Measurements from ENCODE around the gene TTPAL.

Gene TTPAL

DNA sequence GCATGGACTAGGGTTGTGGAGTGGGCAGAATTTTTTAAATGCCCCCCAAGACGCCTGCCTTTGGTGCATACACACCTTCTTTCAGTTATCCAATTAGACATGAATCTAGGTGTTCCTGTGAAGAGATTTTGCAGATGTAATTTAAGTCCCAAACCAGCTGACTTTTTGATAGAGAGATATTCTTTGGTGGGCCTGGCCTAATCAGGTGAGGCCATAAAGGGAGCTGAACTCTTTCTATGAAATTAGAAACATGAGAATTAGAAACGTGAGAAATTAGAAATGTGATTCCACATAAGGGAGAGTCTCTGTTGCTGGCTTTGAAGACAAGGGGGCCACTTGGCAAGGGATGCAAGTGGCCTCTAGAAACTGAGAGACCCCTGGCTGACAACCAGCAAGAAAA, 36.4 kb upstream of the TTPAL start:
- no peak for DNase-seq

DNA sequence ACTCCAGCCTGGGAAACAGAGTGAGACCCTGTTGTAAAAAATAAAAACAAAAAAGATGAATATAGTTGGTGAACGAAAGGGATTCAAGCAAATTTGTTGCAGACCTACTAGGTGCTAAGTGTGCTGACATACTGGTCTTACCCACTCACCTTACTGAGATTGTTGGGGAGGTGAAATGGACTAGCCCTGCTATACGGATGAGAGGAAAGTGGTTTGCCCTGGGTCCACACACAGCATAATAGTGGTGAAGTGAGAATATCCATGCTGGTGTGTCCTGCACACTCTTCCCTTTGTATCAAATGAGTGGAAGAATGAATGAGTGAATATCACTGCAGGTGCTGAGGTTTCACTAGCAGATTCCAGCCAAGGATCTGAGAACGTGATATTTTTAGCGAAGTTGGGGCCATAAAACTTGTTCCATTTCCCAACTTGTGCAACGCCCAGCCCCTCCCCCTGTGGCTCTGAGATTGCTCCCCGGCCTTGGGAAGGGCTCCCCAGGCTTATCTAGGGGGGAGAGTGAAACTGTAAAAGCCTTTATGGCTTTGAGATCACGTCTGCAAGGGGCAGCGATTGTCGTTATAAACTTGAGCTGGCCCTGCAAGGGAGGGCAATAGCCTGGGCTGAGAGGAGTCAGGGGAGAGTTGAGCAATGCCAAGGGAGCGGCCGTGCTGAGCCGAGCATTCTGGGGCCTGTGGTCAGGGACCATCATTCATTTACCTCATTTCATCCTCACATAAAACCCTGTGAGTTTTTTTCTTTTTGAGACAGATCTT, 33.2 kb upstream of the TTPAL start:
- DNase-seq, result no peak

DNA sequence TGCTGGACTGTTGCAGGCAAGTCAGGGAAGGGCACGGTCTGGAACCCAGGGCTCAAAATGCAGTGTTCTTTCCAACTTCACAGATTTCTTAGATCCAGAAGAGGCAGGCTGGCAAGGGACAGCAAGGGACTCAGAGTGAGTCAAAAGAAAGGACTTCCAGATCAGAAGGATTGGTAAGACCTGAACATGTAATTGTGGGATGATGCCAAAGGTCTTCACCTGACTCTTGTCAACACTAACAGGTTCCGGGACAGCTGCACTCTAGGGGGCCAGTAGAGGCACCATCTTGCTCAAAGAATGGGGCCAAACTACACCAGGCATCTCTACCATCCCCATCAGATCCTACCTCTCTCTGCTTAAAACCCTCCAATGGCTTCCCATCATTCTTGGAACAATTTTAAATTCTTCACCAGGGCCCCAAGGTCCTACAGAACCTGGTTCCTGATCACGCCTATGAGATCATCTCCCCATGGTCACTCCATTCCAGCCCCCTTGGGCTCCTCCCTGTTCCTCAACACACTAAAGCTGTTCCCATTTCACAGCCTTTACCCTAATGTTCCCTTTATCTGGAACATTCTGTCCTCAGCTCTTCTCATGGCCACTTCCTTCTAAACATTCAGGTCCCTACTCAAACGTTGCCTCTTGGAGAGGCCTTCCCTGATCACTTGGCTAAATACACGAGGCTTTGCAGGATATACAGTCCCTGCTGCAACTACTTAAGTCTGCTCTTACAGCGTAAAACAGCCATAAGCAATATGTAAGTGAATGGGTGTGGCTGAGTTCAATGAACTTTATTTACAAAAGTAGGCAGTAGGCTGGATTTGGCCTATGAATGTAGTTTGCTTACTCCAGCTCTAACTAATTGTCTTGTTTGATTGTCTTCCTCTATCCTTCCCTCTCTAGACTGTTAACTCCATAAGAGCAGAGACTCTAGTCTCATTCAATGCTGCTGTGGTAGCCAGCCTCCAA, 29.6 kb upstream of the TTPAL start:
- no peak for DNase-seq

DNA sequence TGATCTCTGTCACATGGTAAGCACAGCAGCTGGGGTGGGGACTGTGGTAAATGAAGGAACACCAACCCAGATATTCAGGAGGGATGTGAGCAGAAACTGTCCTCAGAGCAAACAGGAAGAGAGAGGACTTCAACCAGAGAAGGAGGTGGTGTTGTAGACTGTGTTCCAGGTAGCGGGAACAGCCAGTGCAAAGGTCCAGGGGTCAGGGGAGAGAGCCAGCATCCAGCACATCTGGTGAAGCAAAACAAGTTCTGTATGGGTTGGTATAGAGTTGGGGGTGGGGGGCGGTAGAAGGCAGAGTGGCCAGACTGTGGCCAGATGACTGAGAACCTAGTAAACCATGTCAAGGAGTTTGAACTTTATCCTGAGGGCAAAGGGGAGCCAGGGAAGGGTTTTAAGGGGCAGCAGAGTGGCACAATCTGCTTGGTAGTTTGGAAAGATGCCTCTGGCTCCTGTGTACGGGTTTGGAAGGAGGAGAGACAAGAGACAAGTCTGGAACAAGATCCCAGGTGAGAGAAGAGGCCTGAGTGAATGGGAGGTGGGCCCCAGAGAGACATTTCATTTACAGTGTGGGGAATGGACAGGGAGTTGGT, 27.8 kb upstream of the TTPAL start:
- DNase-seq, result no peak

DNA sequence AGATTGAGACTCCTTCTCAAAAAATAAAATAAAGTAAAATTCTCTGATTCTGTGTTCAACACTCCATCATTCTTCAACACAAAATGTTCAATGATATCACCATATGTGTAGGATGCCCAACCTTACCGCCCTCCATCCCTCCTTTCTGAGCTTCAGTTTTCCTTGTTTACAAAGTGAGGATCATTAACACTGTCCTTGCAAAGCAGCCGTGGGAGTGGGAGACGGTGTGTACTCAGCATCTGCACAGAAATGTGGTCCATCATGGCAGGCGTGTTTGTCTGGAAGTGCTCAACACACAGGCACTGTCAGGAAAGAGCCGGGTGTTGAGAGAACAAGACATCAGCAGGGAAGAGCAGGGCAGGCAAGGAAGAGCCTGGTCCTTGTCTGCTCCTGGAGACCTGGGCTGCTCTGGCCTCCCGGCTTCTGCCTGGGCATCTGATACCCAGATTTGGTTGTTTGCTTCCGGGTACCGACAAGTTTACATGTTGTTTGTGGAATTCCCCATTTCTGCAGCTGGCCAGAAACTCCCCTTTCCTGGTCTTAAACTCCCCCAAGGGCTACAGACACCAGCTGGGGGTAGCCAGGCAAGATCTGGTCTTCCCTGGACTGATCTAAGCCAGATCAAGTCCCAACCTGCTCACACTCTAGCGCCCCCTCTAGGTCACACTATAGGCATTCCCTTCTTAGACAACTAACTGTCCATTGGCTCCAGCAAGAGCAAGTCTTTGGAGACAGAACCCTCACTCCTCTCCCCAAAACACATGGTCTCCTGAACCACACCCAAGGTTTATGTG, 26.7 kb upstream of the TTPAL start:
- no peak for DNase-seq

DNA sequence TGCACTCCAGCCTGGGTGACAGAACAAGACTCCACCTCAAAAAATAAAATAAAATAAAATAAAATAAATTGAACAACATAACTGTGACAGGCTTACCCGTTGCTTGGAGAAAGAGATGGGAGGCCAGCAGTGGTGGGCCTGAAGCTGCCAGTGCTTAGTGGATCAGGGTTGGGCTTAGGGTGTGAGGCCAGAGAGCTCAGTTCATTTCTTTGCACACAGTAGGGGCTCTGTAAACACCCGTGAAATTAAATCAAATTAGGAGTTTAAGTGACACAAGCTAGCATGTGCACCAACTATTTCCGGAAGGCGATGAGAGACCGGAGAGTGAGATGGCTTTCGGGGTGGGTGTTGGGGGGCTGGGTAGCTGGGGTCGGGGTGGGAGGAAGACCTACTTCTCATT, 25.8 kb upstream of the TTPAL start:
- DNase-seq, result no peak

DNA sequence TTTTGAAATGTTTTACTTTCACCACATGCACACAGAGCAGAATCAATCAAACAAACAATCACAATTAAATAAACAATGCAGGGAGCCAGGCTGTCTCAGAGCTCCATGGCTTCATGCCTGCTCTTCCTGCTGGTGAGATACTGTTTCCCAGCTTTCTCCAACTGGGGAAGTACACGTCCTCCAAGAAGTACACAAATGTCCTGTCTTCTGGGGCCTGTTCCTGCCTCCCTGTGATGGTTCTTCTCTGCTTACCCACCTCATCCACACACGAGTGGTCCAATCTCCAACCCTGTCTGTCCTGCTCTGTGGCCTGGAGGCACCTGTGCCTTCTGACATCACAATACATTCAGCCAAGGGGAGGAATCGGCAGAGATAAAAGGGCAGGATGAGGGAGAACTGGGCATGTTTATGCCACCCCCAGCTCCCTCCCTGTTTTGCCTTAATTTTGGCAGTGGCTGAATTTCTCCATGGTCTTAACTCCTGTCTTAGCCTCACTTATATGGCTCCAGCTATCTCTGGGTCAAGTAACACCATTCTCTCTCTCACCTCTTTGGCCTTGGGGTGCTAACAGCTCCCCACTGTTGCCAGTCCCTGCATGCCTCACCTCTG, 25.3 kb upstream of the TTPAL start:
- DNase-seq, result no peak

DNA sequence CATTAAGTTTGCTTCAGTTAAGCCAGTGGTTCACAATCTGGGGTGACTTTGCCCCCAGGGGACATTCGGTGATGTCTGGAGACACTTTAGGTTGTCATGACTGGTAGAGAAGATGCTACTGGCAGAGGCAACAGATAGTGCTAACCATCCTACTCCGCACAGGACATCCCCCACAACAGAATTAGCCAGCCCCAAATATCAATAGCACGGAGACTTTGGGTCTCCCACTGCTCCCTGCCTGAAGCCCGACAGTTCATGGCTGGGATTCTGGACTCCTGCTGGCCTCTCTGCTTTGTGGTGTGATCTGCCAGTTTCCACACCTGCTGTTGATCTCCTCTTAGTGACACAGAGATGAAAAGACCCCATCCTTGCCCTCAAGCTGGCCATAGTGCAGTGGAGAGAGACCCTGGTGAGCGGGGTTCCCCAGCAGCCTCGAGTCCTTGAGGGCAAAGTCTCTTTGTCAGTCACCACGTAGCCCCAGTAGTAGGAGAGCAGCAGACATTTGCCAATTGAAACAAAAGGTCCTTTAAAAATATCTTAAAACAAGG, 24.7 kb upstream of the TTPAL start:
- DNase-seq, result no peak

DNA sequence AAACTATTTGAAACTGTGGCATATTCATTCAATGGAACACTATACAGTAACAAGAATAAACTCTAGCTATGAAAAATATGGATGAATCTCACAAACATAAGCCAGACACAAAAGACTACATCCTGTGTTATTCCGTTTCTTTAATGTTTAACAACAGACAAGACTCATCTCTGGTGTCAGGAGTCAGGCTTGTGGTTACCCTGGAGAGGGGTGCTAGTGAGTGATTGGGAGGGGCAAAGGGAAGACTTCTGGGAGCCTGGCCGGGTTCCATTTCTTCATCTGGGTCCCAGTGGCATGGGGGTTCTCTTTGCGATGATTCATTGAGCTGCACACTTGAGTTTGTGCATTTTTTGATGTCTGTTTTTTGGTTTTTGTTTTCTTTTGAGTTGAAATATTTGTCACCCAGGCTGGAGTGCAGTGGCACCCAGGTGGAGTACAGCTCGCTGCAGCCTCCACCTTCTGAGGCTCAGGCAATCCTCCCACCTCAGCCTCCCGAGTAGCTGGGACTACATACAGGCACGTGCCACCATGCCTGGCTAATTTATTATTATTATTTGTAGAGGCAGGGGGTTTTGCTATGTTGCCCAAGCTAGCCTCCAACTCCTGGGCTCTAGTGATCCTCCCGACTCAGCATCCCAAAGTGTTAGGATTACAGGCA, 21.2 kb upstream of the TTPAL start:
- no peak for DNase-seq

DNA sequence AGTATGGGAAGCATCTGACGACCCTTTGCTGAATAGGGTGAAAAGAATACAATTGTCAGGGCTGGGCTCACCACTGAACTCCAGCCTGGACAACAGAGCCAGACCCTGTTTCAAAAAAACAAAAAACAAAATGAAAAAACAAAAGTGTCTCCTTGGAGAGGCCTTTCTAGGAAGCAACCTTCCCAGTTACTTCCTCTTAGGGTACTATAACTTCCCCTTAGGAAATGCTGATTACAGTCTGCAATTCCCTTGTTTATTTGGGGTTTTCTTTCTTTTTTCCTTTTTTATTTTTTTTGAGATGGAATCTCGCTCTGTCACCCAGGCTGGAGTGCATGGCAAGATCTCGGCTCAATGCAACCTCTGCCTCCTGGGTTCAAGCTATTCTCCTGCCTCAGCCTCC, 20.5 kb upstream of the TTPAL start:
- no peak for DNase-seq

DNA sequence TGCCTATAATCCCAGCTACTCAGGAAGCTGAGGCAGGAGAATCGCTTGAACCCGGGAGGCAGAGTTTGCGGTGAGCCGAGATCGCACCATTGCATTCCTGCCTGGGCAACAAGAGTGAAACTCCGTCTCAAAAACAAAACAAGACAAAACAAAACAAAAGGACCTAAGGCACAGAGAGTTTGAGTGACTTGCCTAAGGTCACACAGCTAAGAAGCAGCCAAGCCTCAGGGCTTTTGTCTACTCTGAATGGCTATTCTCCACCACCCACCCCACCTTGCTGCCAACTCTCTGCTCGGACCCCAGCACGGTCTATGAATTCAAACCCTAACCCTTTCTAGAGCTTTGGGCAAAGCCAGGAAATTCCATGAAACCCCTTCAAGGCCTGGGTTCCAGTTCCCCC, 19.1 kb upstream of the TTPAL start:
- no peak for DNase-seq

DNA sequence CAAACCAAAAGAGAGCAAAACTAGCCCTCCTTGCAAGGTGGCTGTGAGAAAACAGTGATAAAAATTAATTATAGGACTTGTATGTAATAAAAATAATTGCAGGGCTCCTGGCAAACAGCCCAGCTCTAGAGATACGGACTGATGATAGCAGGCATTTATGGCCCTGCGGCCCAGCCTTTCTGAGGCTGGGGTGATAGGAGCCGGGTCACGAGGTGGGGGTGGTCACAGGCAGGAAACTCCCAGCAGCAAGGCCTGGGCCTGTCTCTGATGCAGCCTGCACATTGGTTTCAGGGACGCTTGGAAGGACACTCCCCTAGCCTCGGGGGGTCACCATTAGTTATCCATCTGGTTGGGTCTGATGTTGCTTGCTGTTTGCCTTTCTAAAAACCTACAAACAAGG, 18.7 kb upstream of the TTPAL start:
- no peak for DNase-seq

DNA sequence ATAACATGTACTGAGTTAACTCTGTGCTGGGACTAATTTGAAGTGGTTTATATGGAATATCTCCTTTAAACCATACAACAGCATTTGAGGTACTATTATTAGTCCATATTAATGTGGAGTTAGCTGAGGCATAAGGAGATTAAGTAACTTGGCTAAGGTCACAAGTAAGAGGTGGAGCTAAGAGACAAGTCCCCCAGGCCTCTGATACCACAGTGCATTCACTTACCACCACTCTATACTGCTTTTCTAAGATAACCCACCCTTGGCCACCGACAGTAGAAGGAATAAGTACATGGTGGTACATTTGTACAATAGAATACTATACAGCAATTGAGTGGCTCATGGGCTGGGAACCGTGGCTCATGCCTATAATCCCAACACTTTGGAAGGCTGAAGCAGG, 16.4 kb upstream of the TTPAL start:
- no peak for DNase-seq

DNA sequence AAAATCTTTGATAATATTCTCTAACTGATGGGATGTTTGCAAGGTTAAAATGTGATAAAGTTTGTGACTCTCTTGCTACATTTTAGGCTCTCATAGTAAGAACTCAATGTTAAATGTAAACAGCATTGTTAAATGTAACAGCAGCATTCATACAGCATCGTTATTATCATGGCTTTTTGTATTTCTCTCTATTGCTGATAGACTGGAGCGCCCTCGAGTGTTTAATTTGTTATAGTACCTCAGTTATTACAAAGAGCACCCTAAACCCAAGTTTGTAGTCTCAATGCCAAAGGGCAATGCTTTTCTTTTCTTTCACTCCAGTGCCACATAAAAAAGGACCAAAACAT, 14.9 kb upstream of the TTPAL start:
- peak in 1 of 56 donors; percentile 2 for DNase-seq

DNA sequence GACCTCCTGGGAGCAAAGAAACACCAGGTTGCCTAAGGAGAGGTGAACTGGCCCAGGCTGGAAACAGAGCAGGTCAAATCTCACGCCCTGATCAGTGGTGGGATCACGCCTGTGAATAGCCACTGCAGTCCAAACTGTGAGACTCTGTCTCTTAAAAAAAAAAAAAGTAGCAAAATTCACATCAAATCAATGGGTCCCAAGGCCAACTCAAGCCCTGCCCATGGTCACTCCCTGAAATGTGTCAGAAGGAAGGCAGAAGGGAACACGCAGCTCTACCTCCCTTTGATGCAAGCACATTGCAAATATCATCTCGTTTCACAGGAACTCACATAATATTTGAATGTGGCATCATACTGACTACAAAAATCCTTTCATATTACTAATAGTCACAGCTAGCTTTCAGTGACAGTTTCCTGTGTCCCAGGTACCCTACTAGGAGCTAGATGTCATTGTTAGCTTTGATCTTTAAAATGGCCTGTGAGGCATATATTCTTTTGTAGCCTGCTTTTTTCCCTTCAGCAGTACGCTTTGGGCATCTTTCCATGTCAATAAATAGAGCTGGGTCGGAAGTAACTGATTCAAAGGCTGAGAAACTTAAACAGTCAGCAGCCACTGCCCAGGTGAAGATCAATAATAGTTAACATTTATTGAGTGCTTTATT, 14.4 kb upstream of the TTPAL start:
- DNase-seq, result no peak

DNA sequence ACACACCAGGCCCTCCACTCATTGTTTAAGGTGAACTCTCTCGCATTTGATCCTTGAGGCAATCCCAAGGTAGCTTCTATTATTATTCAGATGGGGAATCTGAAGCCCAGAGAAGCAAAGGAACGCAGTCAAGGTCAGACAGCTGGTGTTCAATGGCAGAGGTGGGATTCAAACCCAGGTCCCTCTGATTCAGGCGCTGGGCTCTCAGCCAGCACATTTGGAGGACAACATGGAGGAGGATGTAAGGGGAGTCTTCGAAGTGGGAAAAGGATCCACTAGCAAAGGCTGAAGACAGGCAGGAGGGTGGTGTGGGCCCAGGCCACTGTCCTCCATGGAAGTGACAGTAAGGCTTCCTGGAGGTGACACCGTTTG, 13.9 kb upstream of the TTPAL start:
- DNase-seq, result no peak

DNA sequence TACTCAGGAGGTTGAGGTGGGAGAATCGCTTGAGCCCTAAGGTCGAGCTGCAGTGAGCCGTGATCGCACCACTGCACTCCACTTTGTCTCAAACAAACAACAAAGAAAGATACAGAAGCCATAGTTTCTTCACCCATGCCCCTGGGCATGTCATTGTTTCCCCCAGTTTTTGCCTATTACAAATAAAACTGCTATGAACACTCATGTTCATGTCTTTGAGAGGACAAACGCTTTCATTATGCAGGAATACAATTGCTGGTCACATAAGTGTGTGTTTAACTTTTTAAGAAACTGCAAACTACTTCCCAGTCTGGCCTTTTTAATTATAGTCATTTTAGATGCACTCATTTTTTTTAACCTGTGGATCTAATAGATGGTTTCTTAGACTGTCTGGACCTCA, 12.2 kb upstream of the TTPAL start:
- no peak for DNase-seq

DNA sequence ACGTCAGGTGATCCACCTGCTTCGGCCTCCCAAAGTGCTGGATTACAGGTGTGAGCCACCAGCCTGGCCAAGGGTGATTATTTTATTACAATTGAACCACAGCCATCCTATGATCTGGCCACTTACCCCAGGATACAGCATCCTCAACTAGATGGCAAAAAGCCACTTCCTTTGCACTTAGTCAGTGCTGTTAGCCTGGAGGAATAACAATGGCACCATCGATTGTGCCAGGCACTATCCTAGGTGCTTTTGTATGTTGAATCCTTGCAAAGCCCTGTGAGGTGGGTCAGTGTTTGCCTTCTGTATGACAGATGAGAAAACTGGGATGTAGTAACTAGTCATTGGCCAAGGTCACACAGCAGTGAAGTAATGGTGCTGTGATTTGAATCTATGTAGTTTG, 11.2 kb upstream of the TTPAL start:
- no peak for DNase-seq

DNA sequence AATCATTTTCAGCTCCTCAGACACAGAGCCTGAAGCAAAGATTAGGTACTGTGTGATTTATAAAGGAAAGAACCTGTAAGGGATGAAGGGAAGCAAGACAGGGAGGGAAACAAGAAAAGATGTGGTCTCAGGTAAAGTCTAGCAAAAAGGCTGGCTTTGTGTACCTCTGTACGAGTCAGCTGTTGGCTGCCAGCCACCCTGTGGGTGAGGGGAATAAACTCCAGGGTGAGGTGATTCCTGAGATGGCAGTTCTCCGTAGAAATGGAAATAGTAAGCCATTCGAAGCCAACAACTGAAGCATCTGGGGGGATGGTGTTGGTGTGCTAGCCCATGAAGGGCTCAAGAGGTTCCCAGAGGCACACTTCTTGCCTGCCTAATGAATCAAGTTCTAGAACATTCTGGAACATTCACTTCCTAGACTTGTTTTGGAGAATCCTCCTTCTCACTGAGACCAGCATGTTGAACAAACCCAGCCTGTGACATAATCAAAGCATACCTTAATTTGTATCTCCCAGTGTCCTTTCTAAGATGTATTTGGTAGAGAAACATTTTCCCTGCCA, 10.6 kb upstream of the TTPAL start:
- no peak for DNase-seq
